GM18505 (cell line): ENCODE results near the gene INTS3.
A peak's percentile ranks its signal among the peaks of the same experiment; 100 is the strongest.

Source experiments
- ATAC-seq: cut with Tn5 transposase; IDR thresholded peaks from one replicate; pipeline ENCODE4 v1.9.1; 2021; ENCODE audit not compliant: unreplicated experiment
- POLR2A ChIP-seq: IDR thresholded peaks from 4 replicates; pipeline ENCODE4 v1.6.1; 2011; ENCODE audit warnings: borderline replicate concordance; ENCODE audit not compliant: insufficient read depth, insufficient read length; ENCODE audit errors: extremely low read depth

INTS3 gene

DNA sequence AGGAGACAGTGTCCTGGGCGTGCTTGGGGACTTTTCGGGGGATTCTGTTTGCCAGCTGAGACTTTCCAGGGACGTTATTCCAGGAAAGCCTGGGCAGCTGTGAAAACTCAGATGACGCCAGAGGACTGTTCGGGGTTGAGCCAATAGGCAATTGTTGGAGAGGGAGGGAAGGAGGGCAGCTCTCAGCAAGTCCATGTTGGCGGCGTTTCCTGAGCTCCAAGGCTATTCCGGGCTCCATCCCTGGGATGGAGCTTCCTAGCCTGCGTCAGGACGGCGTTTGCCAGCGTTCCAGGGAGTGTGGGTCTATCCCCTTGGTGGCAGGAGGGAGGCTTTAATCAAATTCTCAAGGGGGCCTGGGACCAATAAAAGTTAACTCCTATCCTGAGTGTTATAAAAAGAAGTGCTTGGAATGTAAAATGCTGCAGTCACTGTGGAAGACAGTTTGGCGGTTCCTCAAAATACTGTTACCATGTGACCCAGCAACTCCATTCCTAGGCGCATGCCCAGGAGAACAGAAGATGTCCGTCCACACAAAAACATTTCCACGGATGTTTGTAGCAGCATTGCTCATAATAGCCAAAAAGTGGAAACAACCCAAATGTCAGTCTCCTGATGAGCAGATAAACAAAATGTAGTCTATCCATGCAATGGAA is 62.6 kb downstream of the INTS3 start:
- no peak for TF ChIP-seq POLR2A
- ATAC-seq: peak; percentile 16

DNA sequence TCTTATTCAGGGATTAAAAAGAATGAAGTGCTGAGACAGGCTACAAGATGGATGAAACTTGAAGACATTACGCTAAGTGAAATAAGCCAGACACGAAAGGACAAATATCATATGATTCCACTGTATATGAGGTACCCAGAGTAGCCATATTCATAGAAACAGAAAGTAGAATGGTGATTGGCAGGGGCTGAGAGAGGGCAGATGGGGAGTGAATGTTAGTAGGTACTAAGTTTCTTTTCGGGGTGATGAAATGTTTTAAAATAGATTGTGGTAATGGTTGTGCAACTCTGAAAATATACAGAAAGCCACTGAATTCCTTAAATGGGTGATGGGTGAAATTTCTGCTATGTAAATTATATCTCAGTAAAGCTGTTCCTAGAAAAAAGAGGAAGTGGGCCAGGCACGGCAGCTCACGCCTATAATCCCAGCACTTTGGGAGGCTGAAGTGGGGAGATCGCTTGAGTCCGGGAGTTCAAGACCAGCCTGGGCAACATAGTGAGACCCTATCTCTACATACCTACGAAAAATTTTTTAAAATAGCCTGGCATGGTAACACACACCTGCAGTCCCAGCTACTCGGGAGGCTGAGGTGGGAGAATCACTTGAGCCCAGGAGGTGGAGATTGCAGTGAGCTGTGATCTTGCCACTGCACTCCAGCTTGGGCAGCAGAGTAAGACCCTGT is 63.3 kb downstream of the INTS3 start:
- ATAC-seq: peak; percentile 75
- peak; percentile 43 for TF ChIP-seq POLR2A

DNA sequence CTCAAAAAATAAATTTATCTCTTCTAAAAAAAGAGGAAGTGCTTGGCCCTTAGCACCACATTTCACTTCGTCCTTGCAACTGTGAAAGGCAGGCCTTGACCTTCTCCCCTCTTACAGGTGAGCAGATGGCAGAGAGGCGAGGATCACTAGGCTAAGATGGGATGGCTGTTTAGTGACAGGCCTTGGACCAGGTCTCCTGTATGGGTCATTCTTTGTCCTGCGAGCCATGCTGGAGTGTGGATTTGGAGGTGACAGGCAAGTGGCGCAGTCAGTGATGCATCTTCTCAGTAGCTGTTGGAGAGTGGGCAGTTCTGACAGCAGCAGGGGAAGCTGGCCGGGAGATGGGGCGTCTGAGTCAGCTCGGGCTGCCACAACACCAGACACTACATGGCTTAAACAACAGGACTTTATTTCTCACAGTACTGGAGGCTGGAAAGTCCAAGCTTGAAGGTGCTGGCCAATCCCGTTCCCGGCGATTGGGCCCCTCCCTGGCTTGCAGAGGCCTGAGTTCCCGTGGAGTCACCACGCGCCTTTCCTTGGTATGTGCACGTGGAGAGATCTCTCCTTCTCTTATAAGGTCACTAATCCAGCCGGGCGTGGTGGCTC is 63.9 kb downstream of the INTS3 start:
- TF ChIP-seq POLR2A: no peak

DNA sequence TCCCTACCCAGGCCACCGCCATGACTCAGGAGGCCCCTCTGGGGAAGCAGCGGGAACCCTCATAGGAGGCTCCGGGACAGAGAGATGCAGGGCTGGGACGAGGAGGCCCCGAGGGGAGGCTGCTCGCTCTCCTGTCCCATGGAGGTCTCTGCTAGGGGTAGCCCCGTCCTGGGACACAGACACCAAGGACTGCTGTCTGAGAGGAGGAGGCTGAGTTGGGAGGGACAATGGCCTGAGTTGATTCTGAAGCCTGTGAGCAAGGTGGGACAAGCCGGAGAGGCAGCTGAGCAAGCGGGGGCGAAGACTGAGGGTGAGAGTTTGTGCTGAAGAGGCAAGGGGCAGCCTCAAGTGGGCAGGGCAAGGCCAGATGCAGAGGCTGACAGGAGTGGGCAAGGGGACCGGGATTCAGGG is 64.8 kb downstream of the INTS3 start:
- no peak for TF ChIP-seq POLR2A
- ATAC-seq: no peak

More for the DNA sequence above, 63.9 kb downstream of the INTS3 start:
- ATAC-seq: peak; percentile 3

DNA sequence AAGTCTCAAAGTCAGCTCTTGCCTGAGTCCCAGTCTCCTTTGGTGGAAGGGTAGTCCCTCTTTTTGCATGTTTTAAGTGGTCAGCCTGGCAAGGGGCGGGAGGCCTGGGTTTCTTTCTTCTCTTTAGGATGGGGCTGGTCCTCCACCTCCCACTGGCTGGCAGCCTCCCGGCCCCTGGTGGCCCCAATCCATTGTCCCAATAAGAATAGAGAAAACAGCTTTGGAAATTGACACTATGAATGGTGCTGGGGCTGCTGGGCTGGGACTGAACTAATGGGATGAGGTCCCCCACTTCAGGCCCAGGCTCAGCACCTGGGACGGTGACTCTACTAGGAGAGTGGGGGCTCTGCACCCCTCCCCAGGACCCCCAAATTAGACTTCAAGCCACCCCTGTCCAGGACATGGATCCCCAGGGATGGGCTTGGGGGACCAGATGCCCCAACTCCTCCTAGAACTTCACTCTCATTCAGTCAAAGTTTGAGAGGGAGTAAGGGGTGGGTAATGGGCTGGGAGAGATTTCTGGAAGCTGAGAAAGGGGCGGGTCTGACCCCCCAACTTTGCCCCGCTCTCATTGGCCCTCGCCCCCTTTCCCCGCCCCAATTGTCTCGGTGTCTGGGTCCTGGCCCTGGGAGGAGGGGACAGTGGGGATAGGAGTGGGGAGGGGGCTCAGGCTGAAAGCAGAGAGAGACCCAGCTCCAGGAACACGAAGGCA is 65.6 kb downstream of the INTS3 start:
- no peak for TF ChIP-seq POLR2A

DNA sequence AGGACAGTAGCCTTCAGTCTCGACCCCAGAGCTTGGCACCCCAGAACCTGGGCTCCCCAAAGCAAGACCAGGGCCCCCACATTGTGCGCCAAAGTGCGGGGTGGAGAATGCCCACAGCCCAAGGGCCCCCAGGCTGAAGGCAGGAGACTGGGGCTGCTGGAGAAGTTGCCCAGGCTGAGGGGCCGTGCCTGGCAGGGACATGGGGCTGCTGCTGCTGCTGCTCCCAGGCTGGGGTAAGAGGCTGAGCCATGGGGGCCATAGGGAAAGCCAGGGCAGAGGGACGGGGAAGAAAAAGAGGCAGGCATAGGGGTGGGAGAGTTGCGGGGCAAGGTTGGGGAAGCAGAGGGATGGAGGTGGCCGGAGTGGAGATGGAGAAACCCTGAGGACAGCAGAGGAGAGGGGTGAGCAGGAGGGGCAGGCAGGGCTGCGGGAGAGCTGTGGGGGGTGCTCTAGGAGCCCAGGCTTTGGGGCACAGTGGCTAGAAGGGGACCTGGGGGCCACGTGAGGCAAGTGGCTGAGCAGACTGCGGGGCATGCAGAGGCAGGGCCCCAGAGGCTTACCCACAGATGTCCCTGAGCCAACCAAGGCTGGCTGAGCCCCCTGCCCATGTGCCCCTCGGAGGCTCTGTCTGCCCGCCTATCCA is 66.2 kb downstream of the INTS3 start:
- no peak for TF ChIP-seq POLR2A
- no peak for ATAC-seq

More for the DNA sequence above, 65.6 kb downstream of the INTS3 start:
- no peak for ATAC-seq

DNA sequence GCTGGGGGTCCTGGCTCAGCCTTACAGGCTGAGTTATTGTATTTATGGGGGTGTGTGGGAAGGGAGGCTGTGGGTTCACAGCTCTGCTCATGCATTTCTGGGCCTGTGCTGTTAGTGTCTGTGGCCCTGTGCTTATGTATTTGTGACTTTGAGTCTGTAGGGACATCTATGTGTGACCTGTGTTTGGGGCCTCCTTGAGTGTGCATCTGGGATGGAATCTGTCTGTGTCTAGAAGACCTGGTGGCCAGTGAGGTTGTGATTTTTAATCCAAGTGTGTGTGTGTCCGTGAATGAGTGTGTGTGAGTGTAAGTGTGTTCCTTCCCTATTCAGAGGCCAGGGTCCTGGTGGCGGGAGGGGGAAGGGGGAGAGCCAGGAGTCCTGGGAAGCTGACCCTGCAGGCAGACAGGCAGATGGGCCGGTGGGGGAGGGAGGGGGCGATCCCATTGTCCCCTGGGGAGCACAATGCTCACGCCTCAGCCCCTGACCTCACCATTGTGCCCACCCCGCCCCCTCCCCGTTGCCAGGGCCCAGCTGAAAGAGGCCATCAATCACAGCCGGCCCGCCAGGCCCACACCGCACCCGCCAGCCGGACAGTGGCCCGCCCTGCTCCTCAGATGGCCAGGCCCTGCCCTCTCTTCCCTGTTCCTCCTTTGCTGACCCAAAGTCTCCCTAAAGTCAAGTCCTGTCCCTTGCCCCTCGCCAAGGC is 66.9 kb downstream of the INTS3 start:
- ATAC-seq: no peak
- TF ChIP-seq POLR2A: no peak

DNA sequence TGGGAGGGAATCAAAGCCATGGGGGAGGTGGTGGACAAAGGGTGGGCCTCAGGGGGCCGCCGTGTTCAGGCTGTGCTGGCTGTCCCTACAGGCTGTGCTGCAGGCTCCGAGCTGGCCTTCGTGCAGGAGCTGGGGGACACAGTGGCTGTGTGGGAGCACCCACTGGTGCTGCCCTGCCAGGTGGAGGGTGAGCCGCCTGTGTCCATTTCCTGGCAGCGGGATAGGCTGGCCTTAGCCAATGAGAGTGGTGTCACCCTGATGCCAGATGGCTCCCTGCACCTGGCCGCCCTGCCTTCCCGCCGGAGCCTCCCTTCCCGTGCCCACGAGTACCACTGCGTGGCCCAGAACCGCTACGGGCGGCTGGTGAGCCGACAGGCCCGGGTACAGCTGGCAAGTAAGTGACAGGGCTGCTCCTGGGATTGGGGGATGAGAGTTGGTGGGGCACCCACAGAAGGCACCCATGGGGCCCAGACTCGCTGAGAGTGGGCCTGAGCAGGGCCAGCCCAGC is 67.5 kb downstream of the INTS3 start:
- ATAC-seq: no peak
- no peak for TF ChIP-seq POLR2A

DNA sequence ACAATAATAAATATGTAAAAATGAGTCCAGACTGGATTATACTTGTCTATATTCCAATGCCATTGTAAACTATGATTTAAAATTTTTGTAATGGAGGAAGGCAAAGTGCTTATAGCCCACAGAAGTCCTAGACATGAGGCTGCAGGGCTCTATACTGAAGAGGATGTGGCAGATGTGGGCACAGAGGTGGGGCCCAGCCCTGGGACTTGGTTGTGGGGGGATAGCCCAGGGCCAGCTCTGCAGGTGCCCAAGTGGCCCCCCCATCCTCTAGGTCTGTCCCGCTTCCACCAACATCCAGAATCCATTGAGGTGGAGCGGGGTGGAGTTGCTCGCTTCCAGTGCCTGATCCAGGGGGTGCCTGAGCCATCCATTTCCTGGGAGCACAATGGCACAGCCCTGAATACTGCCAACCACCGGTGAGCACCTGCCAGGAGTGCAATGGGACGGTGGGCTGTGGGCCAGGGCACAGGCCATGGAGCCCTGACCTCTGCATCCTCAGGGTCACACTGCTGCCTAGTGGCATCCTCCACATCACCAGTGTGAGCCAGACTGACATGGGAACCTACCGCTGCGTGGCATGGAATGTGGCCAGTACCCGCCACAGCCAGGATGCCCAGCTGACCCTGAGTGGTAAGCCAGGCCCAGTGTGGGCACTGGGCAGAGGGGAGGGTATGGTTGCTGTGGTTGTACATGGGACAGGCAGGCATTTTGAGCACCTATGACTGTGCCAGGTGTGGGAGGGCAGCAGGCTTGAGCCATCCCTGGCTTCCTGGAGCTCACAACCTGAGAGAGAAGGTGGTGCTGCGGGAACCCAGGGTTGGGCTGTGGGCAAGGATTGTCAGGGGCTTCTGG is 68.3 kb downstream of the INTS3 start:
- no peak for ATAC-seq
- no peak for TF ChIP-seq POLR2A

DNA sequence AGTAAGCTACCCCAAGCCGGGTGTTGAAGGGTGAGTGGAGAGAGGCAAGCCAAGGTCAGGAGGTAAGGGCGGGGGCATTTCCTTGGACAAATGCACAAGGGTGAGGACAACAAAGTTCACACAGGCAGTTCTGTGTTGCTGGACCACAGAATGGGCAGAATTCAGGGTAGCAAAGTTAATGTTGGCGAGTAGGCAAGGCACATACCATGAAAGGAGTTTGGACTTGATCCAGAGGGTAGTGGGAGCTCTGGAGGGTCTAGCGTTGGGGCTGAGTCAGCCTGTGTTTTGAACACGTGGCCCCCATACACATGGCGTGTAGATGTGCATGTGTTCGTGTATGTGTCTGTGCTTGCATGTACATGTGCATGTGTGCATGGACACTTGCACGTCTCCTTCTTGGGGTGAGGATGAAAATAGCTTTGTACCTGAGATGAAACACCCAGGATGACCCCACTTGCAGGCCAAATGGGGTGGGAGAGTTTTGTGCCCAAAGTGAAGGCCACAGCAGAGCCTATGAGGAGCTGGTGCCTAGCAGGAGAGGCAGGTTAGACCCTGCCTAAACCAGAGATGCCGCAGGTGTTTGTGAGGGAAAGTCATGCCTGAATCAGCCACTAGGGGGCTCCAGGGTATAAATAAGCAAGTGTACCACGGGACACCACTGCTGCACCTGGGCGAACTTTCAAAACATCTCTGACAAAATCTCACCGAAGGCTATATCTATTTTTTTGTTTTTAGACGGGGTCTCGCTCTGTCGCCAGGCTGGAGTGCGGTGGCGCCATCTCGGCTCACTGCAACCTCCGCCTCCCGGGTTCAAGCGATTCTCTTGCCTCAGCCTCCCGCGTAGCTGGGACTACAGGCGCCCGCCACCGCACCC is 69.2 kb downstream of the INTS3 start:
- ATAC-seq: no peak
- no peak for TF ChIP-seq POLR2A

DNA sequence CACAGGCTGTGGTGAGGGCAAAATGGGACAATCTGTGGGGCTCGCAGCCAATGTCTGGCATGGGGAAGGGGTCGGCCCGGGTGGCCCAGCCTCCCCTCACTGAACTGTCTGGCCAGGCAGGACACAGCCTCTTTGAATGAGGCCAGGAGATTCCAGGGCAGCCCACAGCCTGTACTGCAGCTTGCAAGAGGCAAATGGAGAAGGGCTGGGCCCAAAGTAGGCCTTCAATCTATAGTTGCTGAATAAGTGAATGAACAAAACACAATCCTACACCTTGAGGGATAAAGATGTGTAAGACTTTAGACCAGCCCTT is 70.6 kb downstream of the INTS3 start:
- no peak for TF ChIP-seq POLR2A
- ATAC-seq: no peak

DNA sequence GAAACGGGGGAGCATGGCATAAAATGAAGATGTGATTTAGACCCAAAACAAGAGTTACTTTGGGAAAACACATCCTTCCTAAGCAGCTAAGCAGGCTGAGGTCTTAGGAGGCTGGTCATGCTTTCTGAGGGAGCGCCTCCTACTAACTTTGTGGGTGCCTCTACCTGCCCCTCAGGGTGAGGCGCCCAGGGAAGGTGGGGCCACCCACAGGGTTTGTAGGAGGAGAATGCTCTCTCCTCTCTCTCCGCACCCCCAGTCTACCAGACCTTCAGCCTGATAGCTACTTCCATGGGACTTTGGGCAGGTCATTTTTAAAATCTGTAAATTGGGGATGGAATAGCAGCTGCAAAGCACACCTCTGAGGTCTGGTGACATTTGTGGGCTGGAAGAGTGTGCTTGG is 71.2 kb downstream of the INTS3 start:
- no peak for TF ChIP-seq POLR2A
- no peak for ATAC-seq
